ENCODE data around the gene PGAP3. TPM values are rescaled to one million over a fixed set of nuclear protein-coding genes. Genes with fewer than 3 reads are reported as not detected.
"Not testable (repeated sequence)": the region's sequence is repeated elsewhere in the genome, so short reads cannot be mapped to it uniquely, and the experiment has no call there.

The PGAP3 gene, protein sequence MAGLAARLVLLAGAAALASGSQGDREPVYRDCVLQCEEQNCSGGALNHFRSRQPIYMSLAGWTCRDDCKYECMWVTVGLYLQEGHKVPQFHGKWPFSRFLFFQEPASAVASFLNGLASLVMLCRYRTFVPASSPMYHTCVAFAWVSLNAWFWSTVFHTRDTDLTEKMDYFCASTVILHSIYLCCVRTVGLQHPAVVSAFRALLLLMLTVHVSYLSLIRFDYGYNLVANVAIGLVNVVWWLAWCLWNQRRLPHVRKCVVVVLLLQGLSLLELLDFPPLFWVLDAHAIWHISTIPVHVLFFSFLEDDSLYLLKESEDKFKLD
- 5.1 and 10.0 TPM in 2 replicates for total RNA-seq (2014; rRNA removed; shearing (Covaris generic))

DNA sequence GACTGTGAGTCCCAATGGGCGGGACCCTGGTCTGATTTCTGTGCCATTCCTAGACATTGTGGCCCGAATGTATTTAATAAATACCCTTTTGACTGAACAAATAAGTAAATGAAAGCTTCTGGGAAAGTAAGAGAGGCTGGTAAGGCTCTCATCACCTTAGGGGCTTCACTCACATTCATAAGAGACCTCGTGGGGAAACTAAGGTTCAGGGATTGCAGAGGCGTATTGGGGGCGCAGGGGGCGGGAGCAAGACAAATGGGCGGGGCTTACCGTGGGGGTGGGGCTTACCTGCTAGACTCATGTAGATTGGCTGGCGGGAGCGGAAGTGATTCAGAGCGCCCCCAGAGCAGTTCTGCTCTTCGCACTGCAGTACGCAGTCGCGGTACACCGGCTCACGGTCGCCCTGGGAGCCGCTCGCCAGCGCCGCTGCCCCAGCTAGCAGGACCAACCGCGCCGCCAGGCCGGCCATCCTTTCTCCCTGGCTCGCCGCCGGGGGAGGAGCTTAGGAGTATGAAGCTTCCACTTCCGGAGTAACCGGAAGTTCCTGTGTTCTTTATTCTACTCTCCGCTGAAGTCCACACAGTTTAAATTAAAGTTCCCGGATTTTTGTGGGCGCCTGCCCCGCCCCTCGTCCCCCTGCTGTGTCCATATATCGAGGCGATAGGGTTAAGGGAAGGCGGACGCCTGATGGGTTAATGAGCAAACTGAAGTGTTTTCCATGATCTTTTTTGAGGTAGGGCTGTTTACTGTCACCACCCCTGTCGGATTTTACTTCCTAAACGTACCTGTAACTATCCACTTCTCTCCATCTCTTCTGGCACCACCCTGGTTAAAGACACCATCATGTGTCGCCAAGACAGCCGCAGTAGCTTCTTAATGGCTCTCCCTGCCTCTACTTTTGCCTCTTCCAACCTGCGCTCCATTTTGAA lies at the start of gene PGAP3:
TSS of gene PGAP3 (minus strand) at position 512 of the 929 bp plus-strand sequence. CDS start at position 469, 43 bp downstream.
- peak; percentile 90 for DNase-seq (ENCODE audit: low read depth)

DNA sequence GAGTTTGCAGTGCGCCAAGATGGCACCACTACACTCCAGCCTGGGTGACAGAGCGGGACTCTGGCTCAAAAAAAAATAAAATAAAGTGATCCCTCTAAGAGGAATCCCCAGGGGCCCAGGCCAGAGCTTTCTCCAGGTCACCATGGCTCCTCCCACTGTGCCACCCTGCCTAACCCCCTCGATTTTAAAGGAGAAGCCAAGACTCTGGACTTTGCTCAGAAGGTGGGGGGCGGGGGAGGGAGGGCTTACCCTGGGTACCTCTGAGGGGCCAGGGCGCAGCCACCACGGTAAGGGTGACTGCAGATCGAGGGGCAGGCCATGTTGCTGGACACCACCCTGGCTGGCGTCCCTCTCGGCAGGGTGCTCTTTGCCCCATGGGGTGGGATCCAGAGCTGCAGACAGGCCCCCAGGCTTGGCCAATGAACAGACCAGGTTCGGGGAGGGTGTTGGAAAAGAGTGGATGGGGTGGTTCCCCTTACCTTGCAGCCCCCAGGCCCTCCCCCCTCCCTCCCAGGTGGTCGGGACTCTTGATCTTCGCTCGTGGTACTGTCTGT lies 49.4 kb upstream of the PGAP3 start:
- DNase-seq (ENCODE audit: low read depth) = no peak

DNA sequence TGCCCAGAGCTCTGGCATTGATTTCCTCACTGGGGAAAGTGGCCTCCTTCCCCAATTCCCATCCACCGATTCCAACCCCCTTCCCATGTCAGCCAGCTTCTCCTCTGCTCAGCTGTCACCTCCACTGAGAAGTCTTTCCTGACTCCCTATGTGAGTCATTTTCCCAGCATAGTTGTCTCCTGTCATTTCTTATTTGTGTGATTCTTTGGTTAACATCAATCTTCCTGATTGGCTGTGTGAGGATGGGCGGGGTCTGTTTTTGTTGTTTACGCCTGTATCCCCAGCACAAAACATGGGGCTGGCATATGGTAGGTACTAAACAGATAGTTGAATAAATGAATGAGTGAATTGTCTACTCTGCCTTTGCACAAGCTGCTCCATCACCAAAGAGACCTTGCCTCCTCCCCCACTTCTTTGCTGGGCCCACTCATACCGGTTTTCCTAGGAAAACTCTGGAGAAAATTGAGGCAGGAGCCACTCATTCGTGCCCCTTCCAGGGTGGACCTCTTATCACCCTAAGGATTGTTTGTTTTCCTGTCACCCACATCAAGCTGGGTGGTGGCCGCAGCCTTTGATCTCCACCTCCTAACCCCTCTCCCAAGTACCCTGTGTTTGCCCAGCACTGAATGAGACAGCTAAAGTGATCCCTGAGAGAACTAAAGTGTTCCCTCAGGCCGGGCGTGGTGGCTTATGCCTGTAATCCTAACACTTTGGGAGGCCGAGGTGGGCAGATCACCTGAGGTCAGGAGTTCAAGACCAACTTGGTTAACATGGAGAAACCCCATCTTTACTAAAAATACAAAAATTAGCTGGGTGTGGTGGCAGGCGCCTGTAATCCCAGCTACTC lies 48.7 kb upstream of the PGAP3 start:
- no peak for DNase-seq (ENCODE audit: low read depth)

DNA sequence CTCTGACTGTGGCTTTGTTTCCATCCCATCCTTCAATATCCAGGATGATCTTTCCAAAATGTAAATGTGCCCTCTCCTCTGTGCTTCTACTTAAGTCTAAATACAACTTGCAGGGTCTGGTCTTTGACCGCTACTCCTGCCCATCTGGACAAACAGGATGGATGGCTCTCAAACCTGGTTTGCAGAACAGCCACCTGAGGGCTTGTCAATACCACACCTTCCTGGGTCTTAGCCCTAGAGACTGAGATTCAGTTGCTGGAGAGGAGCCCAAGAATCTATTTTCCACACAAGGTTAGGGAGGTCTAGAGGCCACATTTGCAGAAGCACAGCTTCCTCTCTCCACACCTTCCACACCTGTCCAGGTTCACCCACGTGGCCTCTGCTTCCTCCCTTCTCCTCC lies 48.0 kb upstream of the PGAP3 start:
- DNase-seq (ENCODE audit: low read depth) = no peak

DNA sequence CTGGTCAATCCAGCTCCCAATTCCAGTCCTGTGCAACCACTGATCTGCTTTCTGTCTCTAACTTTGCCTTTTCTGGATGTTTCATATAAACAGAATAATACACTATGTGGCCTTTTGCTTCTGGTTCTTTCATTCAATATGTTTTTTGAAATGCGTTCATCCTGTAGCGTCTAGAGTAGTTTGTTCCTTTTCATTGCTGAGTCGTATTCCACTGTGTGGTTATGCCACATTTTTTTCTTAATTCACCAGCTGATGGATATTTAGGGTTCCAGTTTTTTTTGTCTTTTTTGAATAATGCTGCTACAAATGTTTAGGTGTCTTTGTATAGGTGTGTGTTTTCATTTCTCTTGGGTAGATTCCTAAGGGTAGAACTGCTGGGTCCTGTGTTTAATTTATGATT lies 44.7 kb upstream of the PGAP3 start:
- no peak for DNase-seq (ENCODE audit: low read depth)

DNA sequence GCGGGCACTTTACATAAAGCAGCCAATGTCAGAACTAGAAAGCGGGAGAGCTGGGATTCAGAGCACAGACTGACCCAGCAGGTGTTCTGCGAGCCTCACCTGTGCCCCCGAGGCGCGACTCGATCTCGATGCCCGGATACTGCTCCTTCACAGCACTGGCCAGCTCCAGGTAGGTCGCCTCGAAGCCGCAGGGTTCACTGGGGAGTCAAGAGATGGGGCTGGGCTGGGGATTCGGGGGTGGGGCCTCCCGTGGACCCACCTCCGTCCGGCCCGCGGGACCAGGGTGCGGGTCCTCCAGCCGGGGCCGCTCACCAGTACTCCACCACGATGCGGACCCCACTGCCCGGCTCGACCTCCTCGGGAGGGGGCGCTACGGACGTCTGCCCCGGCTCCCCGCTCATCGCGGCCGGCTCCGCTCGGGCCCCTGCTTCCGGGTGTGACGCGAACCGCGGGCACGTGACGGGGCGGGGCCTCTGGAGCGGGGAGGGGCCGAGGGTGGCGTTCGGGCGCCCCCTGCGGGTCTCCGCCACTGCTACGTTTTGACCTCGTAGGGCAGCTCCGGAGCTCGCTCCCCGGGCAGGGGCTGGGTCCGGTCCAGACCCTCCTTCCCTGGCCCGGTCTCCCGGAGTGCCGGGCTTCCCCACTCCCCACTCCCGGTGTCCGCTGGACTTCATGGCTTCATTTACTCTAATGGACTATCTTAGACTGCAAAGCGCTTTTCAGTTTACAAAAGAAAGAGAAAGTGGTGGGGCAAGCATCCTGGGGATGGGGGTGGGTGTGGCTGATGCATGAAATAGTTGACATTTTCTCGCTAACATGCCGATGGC lies 42.5 kb upstream of the PGAP3 start, which contains the start of gene MIEN1:
TSS of gene MIEN1 (minus strand) at position 438 of the 827 bp plus-strand sequence. CDS start at position 401, 37 bp downstream.
- peak; percentile 84 for DNase-seq (ENCODE audit: low read depth)

DNA sequence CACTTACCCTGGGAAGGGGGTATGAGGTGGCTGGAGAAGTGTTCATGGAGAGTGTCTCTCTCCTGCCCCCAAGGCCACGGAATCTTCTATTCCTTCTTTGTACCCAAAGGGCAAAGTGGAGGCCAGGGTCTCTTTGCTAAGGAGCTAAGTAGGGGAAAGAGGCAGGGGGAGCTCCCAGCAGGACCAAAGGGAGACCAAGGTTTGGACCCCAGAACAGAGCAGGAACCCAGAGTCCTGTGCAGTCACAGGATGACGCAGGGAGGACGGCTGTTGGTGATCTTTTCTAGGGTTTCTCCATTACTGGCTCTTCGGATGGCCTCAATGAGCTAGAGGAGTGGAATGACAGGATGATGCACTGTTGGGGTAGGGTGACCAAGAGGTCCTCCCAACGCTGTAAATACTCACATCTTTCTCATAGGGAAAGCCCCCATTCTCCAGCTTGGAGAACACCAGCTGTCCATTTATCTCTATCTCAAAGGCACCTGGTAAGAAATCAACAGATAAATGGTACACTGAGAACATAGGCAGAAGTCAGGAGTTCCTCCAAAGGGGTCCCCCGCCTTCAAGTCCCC lies 41.5 kb upstream of the PGAP3 start:
- DNase-seq (ENCODE audit: low read depth) = no peak

DNA sequence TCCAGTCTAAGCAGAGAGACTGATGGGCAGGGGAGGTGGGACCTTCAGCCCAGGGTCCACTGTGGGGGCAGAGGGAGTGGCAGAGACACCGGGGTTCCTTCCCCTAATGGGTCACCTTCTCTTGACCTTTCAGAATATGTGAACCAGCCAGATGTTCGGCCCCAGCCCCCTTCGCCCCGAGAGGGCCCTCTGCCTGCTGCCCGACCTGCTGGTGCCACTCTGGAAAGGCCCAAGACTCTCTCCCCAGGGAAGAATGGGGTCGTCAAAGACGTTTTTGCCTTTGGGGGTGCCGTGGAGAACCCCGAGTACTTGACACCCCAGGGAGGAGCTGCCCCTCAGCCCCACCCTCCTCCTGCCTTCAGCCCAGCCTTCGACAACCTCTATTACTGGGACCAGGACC lies 39.7 kb upstream of the PGAP3 start:
- DNase-seq (ENCODE audit: low read depth) = no peak

DNA sequence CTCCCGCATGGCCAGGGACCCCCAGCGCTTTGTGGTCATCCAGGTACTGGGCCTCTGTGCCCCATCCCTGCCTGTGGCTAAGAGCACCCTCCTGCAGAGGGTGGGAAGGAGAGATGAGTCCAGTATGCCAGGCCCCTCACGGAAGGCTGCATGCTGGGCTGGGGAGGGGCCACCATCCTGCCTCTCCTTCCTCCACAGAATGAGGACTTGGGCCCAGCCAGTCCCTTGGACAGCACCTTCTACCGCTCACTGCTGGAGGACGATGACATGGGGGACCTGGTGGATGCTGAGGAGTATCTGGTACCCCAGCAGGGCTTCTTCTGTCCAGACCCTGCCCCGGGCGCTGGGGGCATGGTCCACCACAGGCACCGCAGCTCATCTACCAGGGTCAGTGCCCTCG lies 38.8 kb upstream of the PGAP3 start:
- DNase-seq (ENCODE audit: low read depth) = no peak

DNA sequence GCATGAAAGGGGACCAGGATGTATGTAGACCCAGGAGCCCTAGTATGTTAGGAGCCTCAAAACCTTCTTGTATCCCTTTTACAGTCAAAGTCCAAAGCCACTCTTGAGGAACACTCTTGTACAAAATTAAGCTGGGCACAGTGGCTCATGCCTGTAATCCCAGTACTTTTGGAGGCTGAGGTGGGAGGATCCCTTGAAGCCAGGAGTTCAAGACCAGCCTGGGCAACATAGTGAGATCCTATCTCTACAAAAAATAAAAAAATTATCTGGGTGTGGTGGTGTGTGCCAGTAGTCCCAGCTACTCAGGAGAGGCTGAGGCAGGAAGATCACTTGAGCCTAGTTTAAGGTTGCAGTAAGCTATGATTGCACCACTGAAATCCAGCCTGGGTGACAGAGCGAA lies 38.1 kb upstream of the PGAP3 start:
- DNase-seq (ENCODE audit: low read depth) = not testable (repeated sequence)

DNA sequence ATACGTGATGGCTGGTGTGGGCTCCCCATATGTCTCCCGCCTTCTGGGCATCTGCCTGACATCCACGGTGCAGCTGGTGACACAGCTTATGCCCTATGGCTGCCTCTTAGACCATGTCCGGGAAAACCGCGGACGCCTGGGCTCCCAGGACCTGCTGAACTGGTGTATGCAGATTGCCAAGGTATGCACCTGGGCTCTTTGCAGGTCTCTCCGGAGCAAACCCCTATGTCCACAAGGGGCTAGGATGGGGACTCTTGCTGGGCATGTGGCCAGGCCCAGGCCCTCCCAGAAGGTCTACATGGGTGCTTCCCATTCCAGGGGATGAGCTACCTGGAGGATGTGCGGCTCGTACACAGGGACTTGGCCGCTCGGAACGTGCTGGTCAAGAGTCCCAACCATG lies 36.9 kb upstream of the PGAP3 start:
- no peak for DNase-seq (ENCODE audit: low read depth)

DNA sequence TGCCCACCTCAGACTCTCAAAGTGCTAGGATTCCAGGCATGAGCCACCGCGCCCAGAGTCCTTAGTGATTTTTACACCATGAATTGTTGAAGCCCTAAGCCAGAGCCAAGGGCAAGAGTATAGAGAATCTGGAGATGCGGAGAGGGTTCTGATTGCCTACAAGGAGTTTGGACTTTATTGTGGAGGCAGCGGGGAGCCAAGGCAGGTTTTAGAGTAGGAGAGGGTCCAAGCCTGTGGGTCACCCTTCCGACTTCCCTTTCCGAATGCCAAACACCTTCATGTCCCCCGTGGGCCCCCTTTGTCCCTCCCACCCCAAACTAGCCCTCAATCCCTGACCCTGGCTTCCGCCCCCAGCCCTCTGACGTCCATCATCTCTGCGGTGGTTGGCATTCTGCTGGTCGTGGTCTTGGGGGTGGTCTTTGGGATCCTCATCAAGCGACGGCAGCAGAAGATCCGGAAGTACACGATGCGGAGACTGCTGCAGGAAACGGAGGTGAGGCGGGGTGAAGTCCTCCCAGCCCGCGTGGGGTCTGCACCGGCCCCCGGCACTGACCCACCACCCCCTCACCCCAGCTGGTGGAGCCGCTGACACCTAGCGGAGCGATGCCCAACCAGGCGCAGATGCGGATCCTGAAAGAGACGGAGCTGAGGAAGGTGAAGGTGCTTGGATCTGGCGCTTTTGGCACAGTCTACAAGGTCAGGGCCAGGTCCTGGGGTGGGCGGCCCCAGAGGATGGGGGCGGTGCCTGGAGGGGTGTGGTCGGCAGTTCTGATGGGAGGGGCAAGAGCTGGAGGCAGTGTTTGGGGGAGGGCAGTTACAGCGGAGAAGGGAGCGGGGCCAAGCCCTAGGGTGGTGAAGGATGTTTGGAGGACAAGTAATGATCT lies 35.4 kb upstream of the PGAP3 start:
- DNase-seq (ENCODE audit: low read depth) = no peak

DNA sequence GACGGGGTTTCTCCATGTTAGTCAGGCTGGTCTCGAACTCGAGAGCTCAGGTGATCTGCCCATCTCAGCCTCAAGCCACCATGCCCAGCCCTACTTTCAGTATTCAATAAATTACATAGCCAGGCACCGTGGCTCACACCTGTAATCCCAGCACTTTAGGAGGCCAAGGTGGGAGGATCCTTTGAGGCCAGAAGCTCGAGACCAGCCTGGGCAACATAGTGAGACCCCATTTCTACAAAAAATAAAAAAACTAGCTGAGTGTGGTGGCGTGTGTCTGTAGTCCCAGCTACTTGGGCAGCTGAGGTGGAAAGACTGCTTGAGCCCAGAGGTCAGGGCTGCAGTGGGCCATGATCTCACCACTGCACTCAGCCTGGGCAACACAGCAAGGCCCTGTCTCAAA lies 34.2 kb upstream of the PGAP3 start:
- DNase-seq (ENCODE audit: low read depth) = no peak

DNA sequence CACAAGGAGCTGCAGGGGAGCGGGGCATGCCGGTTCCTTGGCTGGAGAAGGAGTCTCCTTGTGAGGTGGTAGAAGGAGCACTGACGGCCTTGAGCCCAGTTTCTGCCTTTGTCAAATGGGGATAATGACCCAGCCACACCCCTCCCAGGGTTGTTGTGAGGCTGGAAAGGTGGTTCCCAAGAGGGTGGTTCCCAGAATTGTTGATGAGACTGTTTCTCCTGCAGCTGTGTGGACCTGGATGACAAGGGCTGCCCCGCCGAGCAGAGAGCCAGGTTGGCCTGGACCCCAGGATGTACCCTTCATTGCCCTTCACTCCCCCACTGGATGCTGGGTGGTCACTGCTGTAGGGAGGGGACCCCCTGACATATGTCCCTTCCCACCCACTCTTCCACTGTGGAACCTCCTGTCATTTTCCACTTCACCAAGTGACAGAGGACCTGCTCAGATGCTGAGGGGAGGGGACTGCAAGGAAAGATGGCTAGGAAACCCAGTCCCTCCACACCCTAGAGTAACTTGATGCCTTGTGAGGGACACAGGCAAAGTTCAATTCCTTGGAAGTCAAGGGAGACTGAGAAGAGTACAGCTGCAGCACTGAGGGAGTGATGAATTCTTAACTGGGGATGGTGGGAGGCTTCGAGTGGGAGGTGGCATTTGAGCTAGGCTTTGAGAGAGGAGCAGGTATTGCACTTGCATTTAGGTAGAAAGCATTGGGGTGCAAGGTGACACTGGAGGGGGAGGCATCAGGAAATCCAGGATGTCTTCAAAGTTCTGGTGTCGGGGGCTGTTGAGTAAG lies 31.9 kb upstream of the PGAP3 start:
- no peak for DNase-seq (ENCODE audit: low read depth)

DNA sequence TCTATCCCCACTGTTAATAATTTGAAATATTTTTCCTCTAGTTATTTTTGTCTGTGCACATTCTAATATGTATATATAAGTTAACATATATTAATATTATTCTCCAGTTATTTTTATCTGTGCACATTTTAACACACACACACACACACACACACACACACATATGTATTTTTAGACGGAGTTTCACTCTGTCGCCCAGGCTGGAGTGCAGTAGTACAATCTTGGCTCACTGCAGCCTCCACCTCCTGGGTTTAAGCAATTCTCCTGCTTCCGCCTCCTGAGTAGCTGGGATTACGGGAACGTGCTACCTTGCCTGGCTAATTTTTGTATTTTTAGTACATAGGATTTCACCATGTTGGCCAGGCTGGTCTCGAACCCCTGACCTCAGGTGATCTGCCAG lies 29.8 kb upstream of the PGAP3 start:
- no peak for DNase-seq (ENCODE audit: low read depth)

DNA sequence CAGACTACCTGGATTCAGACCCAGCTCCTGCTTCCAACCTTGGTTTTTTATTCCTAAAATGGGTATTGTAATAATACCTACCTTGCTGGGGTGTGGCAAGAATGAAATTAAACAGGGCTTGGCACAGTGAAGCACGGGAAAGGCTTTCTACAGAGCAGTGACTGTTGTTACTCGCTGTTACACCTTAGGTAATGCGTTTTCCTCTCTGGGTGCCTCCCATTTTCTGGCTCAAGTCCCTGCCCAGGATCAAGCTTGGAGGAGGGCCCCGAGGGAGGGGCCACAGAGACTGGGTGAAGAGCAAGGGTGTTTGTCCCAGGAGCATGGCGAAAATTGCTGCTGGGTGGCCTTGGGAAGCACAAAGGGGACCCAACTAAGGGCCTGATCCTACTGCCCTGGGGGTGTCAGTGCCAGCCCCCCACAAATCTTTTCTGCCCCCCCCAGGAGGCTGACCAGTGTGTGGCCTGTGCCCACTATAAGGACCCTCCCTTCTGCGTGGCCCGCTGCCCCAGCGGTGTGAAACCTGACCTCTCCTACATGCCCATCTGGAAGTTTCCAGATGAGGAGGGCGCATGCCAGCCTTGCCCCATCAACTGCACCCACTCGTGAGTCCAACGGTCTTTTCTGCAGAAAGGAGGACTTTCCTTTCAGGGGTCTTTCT lies 29.2 kb upstream of the PGAP3 start:
- DNase-seq (ENCODE audit: low read depth) = no peak

DNA sequence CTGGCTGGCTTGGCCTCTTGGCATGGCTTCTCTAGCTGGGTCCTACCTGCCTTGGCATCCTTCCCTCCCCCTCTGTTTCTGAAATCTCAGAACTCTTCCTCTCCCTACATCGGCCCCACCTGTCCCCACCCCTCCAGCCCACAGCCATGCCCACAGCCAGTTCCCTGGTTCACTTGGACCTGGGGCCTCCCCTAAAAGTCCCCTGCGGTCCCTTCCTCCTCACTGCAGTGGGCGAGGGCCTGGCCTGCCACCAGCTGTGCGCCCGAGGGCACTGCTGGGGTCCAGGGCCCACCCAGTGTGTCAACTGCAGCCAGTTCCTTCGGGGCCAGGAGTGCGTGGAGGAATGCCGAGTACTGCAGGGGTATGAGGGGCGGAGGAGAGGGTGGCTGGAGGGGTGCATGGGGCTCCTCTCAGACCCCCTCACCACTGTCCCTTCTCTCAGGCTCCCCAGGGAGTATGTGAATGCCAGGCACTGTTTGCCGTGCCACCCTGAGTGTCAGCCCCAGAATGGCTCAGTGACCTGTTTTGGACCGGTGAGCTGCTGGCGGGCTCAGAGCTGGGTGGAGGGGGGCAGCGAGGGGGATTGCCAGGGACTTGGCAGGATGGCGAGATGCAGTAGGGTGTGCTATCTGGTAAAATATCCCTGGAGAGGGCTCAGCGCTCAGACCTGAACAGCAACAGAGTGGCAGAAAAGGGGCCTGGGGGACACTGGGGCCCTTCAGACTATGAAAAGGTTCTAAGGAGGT lies 28.4 kb upstream of the PGAP3 start:
- DNase-seq (ENCODE audit: low read depth) = no peak
